Effector CD4-positive, alpha-beta T cell (primary cell): ENCODE data around the gene SIGLEC5. TPM values are rescaled to one million over a fixed set of nuclear protein-coding genes. Genes with fewer than 3 reads are reported as not detected.
A peak's percentile ranks its signal among the peaks of the same experiment; 100 is the strongest.
"Not testable (repeated sequence)": the region's sequence is repeated elsewhere in the genome, so short reads cannot be mapped to it uniquely, and the experiment has no call there.

ENCODE experiments used
- DNase-seq: peaks from one replicate; pipeline ENCODE4 v3.0.0-alpha.2; 2020
- total RNA-seq: gene quantifications from one replicate; lab custom pipeline; 2026; lab: John Stamatoyannopoulos, UW

Gene SIGLEC5
- not detected for total RNA-seq

GRCh38 chr19:51630315-51630714, at the start of gene SIGLEC5:
Gene SIGLEC5, minus strand, starts transcription at chr19:51630401. Its CDS starts 66 bp downstream, at chr19:51630335.
- not testable (repeated sequence) for DNase-seq

GRCh38 chr19:51676566-51677083, 46.4 kb upstream of the SIGLEC5 start:
- no peak for DNase-seq

GRCh38 chr19:51675911-51676565, 45.8 kb upstream of the SIGLEC5 start:
- not testable (repeated sequence) for DNase-seq

- no peak for DNase-seq
Observed at GRCh38 chr19:51668216-51668615, 38.0 kb upstream of the SIGLEC5 start.

GRCh38 chr19:51664997-51665396, 34.8 kb upstream of the SIGLEC5 start:
- no peak for DNase-seq

GRCh38 chr19:51664131-51664530, 33.9 kb upstream of the SIGLEC5 start:
- no peak for DNase-seq

GRCh38 chr19:51663650-51664049, 33.4 kb upstream of the SIGLEC5 start:
- DNase-seq = no peak

GRCh38 chr19:51660975-51661600, 30.9 kb upstream of the SIGLEC5 start:
- DNase-seq = peak; percentile 36

GRCh38 chr19:51654783-51655182, 24.6 kb upstream of the SIGLEC5 start:
- no peak for DNase-seq

GRCh38 chr19:51653162-51653561, 23.0 kb upstream of the SIGLEC5 start:
- no peak for DNase-seq

GRCh38 chr19:51652266-51652665, 22.1 kb upstream of the SIGLEC5 start:
- no peak for DNase-seq

GRCh38 chr19:51651216-51651846, 21.1 kb upstream of the SIGLEC5 start:
- no peak for DNase-seq

GRCh38 chr19:51647318-51647717, 17.1 kb upstream of the SIGLEC5 start:
- DNase-seq = no peak

GRCh38 chr19:51646730-51647129, 16.5 kb upstream of the SIGLEC5 start, which contains the start of gene SIGLEC14:
Gene SIGLEC14, minus strand, starts transcription at chr19:51646825. Its CDS starts 66 bp downstream, at chr19:51646759.
- not testable (repeated sequence) for DNase-seq

- DNase-seq = no peak
Observed at GRCh38 chr19:51644636-51645271, 14.6 kb upstream of the SIGLEC5 start.

- no peak for DNase-seq
Observed at GRCh38 chr19:51641648-51642047, 11.4 kb upstream of the SIGLEC5 start.

GRCh38 chr19:51640386-51640785, 10.2 kb upstream of the SIGLEC5 start:
- DNase-seq = no peak

- DNase-seq = no peak
Observed at GRCh38 chr19:51639916-51640315, 9.7 kb upstream of the SIGLEC5 start.

GRCh38 chr19:51637362-51637978, 7.3 kb upstream of the SIGLEC5 start:
- no peak for DNase-seq

GRCh38 chr19:51632126-51632525, 1.9 kb upstream of the SIGLEC5 start:
- DNase-seq = no peak

- DNase-seq = no peak
Observed at GRCh38 chr19:51628153-51628939, 1.9 kb downstream of the SIGLEC5 start.
